HCT116 (cell line): Measurements from ENCODE around the gene SIGLEC5.

Experiments used
- CEBPB ChIP-seq: IDR thresholded peaks from 2 replicates; pipeline ENCODE4 v1.6.1; 2012; ENCODE audit warnings: low read depth
- CTCF ChIP-seq, 3 experiments: fragments of 200-600 bp in 1 of 3; sonication (generic) in 1 of 3; IDR thresholded peaks in 2 of 3; conservative IDR thresholded peaks in 1 of 3; 2 replicates each; pipeline ENCODE4 v1.5.1; 2012 to 2017; ENCODE audit warnings: low read depth in 2 of 3, low read length in 2 of 3, antibody characterized with exemption in 1 of 3, borderline replicate concordance in 1 of 3, control low read depth in 1 of 3, mild to moderate bottlenecking in 1 of 3, mixed read lengths in 1 of 3, mixed run types in 1 of 3, moderate library complexity in 1 of 3; ENCODE audit not compliant: insufficient read depth in 1 of 3
- EZH2 ChIP-seq: fragments of 200-600 bp; sonication (generic); IDR thresholded peaks from 2 replicates; pipeline ENCODE4 v1.6.1; 2017; ENCODE audit warnings: antibody characterized with exemption, mixed run types
- MAX ChIP-seq: IDR thresholded peaks from 2 replicates; pipeline ENCODE4 v1.6.1; 2012
- SP1 ChIP-seq: IDR thresholded peaks from 2 replicates; pipeline ENCODE4 v1.6.1; 2012; ENCODE audit warnings: low read depth
- ZNF274 ChIP-seq: fragments of 200-500 bp; sonication (Bioruptor generic); IDR thresholded peaks from 2 replicates; pipeline ENCODE4 v1.6.1; 2014; ENCODE audit warnings: mild to moderate bottlenecking, low read depth, low read length, inconsistent platforms

GRCh38 chr19:51668216-51668615 is 38.0 kb upstream of the SIGLEC5 start:
- TF ChIP-seq EZH2 = no peak
- TF ChIP-seq ZNF274 = no peak
- no peak for TF ChIP-seq CTCF (IDR thresholded peaks at IDR 0.05 in 2 of 3, conservative IDR thresholded peaks at IDR 0.05 in 1 of 3; ENCODE audit: borderline replicate concordance in 1 of 3, insufficient read depth in 1 of 3, low read depth in 2 of 3, low read length in 2 of 3)
- TF ChIP-seq SP1 = no peak
- TF ChIP-seq CEBPB = no peak
- no peak for TF ChIP-seq MAX
